ENCODE results near the gene WNT1.

- TF ChIP-seq CTCF (IDR thresholded peaks at IDR 0.05; ENCODE audit: low read depth, low read length) (no peak), EZH2phosphoT487 (IDR thresholded peaks at IDR 0.05; ENCODE audit: low read depth) (no peak)
These were observed 48.6 kb upstream of the WNT1 start for GRCh38 chr12:48929551-48929950.

All from OCI-LY3 (cell line).